ENCODE results near the gene GLYAT. TPM values are rescaled to one million over a fixed set of nuclear protein-coding genes. Genes with fewer than 3 reads are reported as not detected.

GLYAT gene
- total RNA-seq, 1 experiment from 2014 or later, result not detected

DNA sequence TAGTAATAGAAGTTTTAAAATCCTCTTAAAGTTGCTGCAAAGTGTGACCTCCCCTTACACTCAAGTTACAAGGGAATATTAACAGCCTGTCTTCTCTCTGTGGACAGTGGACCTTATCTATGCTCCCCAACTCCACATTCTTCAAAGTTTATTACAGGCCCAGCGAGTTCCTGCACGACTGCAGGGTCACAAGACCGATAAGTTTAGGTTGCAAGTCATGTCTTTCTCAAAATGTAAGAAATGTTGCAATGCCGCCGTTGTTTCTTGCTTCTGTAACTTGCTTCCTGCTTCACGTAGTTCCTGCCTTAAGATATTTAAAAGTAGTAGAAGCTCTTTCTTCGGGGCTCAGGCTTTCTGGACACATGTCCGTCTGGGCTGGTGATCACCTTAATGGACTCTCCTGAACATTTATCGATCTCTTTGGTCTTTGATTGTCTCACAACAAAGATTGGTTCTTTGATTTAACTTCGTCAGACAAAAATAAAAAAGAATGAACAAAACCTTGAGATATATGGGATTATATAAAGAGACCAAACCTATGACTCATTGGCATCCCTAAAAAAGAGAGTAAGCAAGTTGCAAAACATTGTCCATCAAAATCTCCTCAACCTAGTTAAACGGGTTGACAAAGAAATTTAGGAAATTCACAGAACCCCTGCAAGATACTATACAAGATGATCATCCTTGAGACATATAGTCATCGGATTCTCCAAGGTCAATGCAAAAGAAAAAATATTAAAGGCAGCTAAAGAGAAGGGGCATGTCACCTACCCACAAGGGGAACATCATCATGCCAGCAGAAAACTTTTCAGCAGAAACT is 45.4 kb upstream of the GLYAT start:
- Mint-ChIP-seq H3K27me3 (ENCODE audit: insufficient read depth, unreplicated experiment) (no peaks in the 10 kb centered on the region), H3K9me3 (ENCODE audit: unreplicated experiment) (peaks cover 44% of the 10 kb centered on the region), H3K4me3 (ENCODE audit: unreplicated experiment) (no peak overlapping the region), H3K4me1 (ENCODE audit: low read depth, unreplicated experiment) (no peaks in the 10 kb centered on the region), H3K27ac (ENCODE audit: unreplicated experiment) (no peak overlapping the region), H3K36me3 (ENCODE audit: insufficient read depth, unreplicated experiment) (no peaks in the 10 kb centered on the region)
- POLR2A ChIA-PET, result no interaction called here
- intact Hi-C loops (cut with micrococcal nuclease; ENCODE audit: unreplicated experiment), result no loop called here
- TF ChIP-seq, protein P1, sequence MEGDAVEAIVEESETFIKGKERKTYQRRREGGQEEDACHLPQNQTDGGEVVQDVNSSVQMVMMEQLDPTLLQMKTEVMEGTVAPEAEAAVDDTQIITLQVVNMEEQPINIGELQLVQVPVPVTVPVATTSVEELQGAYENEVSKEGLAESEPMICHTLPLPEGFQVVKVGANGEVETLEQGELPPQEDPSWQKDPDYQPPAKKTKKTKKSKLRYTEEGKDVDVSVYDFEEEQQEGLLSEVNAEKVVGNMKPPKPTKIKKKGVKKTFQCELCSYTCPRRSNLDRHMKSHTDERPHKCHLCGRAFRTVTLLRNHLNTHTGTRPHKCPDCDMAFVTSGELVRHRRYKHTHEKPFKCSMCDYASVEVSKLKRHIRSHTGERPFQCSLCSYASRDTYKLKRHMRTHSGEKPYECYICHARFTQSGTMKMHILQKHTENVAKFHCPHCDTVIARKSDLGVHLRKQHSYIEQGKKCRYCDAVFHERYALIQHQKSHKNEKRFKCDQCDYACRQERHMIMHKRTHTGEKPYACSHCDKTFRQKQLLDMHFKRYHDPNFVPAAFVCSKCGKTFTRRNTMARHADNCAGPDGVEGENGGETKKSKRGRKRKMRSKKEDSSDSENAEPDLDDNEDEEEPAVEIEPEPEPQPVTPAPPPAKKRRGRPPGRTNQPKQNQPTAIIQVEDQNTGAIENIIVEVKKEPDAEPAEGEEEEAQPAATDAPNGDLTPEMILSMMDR (IDR thresholded peaks at IDR 0.05; ENCODE audit: insufficient read depth in 1 of 2, low read depth in 1 of 2, low read length in 1 of 2, severe bottlenecking in 1 of 2, unreplicated experiment in 1 of 2), result no peak
- H3K27me3 ChIP-seq (replicated peaks; ENCODE audit: control insufficient read depth, insufficient read depth, low read length), result no peaks in the 10 kb centered on the region
- peaks cover 9% of the 10 kb centered on the region; the same call in 1 of the 2 replicates for H3K9me3 ChIP-seq
- CTCF ChIA-PET, result no interaction called here
- DNase-seq, result no peak
- H3K36me3 ChIP-seq (ENCODE audit: control insufficient read depth, insufficient read depth, low read length), result no peaks in the 10 kb centered on the region
- H3K4me3 ChIP-seq (ENCODE audit: low read depth, low read length), result no peak overlapping the region
- no TSS peak for BruUV-seq (replicated peaks)
- peaks cover 6% of the 10 kb centered on the region for H3K4me1 ChIP-seq

DNA sequence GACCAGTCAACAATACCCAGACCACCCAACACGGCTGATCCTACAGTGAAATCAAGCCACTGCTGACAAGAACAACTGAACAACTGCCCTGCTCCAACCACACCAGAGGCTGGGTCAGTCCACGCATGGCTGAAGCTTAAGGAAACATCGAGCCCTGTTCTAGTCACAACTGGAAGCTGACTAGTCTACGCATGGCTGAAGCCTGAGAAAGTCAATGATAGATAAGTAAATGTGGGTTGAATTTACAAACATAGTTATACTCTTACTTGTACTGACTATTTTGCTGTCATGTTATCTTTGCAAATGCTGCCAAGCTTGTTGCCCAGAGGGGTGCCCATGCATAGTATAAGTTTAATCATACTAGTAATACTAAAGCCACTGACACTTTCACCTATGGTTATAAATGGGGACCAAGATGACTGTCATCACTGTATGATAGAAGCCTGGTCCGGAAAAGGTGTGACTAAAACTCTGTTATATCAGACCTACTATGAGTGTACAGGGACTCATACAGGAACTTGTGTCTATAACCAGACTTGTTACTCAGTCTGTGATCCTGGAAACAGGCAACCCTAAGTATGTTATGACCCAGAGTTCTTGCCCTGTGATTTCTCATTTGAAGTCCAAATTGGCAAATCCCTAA is 43.4 kb upstream of the GLYAT start:
- ChIA-PET CTCF (no interaction called here), POLR2A (no interaction called here)
- Mint-ChIP-seq H3K36me3 (ENCODE audit: insufficient read depth, unreplicated experiment) (no peaks in the 10 kb centered on the region), H3K27me3 (ENCODE audit: insufficient read depth, unreplicated experiment) (no peaks in the 10 kb centered on the region), H3K27ac (ENCODE audit: unreplicated experiment) (no peak overlapping the region), H3K4me1 (ENCODE audit: low read depth, unreplicated experiment) (peaks cover 13% of the 10 kb centered on the region), H3K4me3 (ENCODE audit: unreplicated experiment) (no peak overlapping the region), H3K9me3 (ENCODE audit: unreplicated experiment) (peaks cover 41% of the 10 kb centered on the region)
- BruUV-seq (replicated peaks), result no TSS peak
- Histone ChIP-seq H3K36me3 (ENCODE audit: control insufficient read depth, insufficient read depth, low read length) (no peaks in the 10 kb centered on the region), H3K9me3 (peaks cover 10% of the 10 kb centered on the region), H3K4me1 (peaks cover 11% of the 10 kb centered on the region), H3K27me3 (replicated peaks; ENCODE audit: control insufficient read depth, insufficient read depth, low read length) (no peaks in the 10 kb centered on the region), H3K4me3 (ENCODE audit: low read depth, low read length) (no peak overlapping the region)
- intact Hi-C loops (cut with micrococcal nuclease; ENCODE audit: unreplicated experiment), result no loop called here
- TF ChIP-seq, protein P1 (IDR thresholded peaks at IDR 0.05; ENCODE audit: insufficient read depth in 1 of 2, low read depth in 1 of 2, low read length in 1 of 2, severe bottlenecking in 1 of 2, unreplicated experiment in 1 of 2), result no peak
- DNase-seq, result no peak

DNA sequence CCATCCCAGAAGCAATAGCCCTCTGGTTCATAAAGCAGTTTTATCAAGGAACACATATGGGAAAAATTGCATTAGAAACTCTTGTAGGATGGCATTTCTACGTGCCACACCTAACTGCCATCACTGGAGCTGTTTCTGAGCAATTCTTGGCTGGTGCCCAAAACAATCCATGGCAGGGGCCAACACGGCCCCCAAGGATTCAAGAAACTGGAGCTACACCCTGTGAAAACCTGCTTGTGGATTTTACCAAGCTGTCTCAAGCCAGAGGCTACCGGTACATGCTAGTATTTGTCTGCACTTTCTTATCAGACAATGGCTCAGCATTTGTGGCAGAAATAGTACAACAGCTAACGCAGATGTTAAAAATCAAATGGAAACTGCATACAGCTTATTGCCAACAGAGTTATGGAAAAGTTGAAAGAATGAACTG is 42.4 kb upstream of the GLYAT start:
- no peak overlapping the region for H3K27ac Mint-ChIP-seq (ENCODE audit: unreplicated experiment)
- peaks cover 17% of the 10 kb centered on the region for H3K9me3 ChIP-seq
- H3K4me3 Mint-ChIP-seq (ENCODE audit: unreplicated experiment), result no peak overlapping the region
- H3K9me3 Mint-ChIP-seq (ENCODE audit: unreplicated experiment), result peaks cover 39% of the 10 kb centered on the region
- no peak overlapping the region for H3K4me3 ChIP-seq (ENCODE audit: low read depth, low read length)
- TF ChIP-seq, protein P1 (IDR thresholded peaks at IDR 0.05; ENCODE audit: insufficient read depth in 1 of 2, low read depth in 1 of 2, low read length in 1 of 2, severe bottlenecking in 1 of 2, unreplicated experiment in 1 of 2), result no peak
- no TSS peak for BruUV-seq (replicated peaks)
- DNase-seq, result no peak
- H3K36me3 Mint-ChIP-seq (ENCODE audit: insufficient read depth, unreplicated experiment), result no peaks in the 10 kb centered on the region
- no peaks in the 10 kb centered on the region for H3K27me3 Mint-ChIP-seq (ENCODE audit: insufficient read depth, unreplicated experiment)
- POLR2A ChIA-PET, result no interaction called here
- intact Hi-C loops (cut with micrococcal nuclease; ENCODE audit: unreplicated experiment), result no loop called here
- H3K4me1 Mint-ChIP-seq (ENCODE audit: low read depth, unreplicated experiment), result peaks cover 13% of the 10 kb centered on the region
- H3K4me1 ChIP-seq, result peaks cover 21% of the 10 kb centered on the region
- H3K27me3 ChIP-seq (replicated peaks; ENCODE audit: control insufficient read depth, insufficient read depth, low read length), result no peaks in the 10 kb centered on the region
- no peaks in the 10 kb centered on the region for H3K36me3 ChIP-seq (ENCODE audit: control insufficient read depth, insufficient read depth, low read length)
- CTCF ChIA-PET, result interaction anchor here (0.8 kb wide), 1 partner anchor 144 kb away, joined by 3 read pairs; no protein-coding TSS in a partner anchor
